GM19023 (cell line): ENCODE results near the gene CETN1.

Experiments
- ATAC-seq: cut with Tn5 transposase; IDR thresholded peaks from one replicate; pipeline ENCODE4 v1.9.1; 2021; ENCODE audit warnings: mild to moderate bottlenecking, moderate library complexity; ENCODE audit not compliant: unreplicated experiment

The CETN1 gene

GRCh38 chr18:574865-575645, 5.1 kb upstream of the CETN1 start:
- ATAC-seq: no peak

- no peak for ATAC-seq
These were observed 3.3 kb upstream of the CETN1 start for GRCh38 chr18:576924-577323.

GRCh38 chr18:577643-578375, 2.4 kb upstream of the CETN1 start:
- no peak for ATAC-seq

GRCh38 chr18:579238-579637, 942 bp upstream of the CETN1 start:
- ATAC-seq: no peak

- ATAC-seq: no peak
These were observed 916 bp downstream of the CETN1 start for GRCh38 chr18:581096-581495.

GRCh38 chr18:582465-582864, 2.3 kb downstream of the CETN1 start:
- no peak for ATAC-seq

GRCh38 chr18:595068-595467, 14.9 kb downstream of the CETN1 start:
- no peak for ATAC-seq

GRCh38 chr18:595571-595970, 15.4 kb downstream of the CETN1 start:
- ATAC-seq: no peak

GRCh38 chr18:596288-596881, 16.2 kb downstream of the CETN1 start:
- peak; percentile 49 for ATAC-seq

- ATAC-seq: no peak
These were observed 18.0 kb downstream of the CETN1 start for GRCh38 chr18:598124-598589.

- ATAC-seq: no peak
These were observed 19.9 kb downstream of the CETN1 start for GRCh38 chr18:600107-600506.

- no peak for ATAC-seq
These were observed 24.6 kb downstream of the CETN1 start for GRCh38 chr18:604771-605170.

GRCh38 chr18:607930-608329, 27.8 kb downstream of the CETN1 start:
- no peak for ATAC-seq

- ATAC-seq: no peak
These were observed 30.2 kb downstream of the CETN1 start for GRCh38 chr18:610214-610928.

GRCh38 chr18:612156-612555, 32.0 kb downstream of the CETN1 start:
- ATAC-seq: no peak

- no peak for ATAC-seq
These were observed 34.0 kb downstream of the CETN1 start for GRCh38 chr18:614193-614592.

GRCh38 chr18:615092-615521, 34.9 kb downstream of the CETN1 start:
- ATAC-seq: no peak

- no peak for ATAC-seq
These were observed 35.6 kb downstream of the CETN1 start for GRCh38 chr18:615773-616172.

- ATAC-seq: no peak
These were observed 36.3 kb downstream of the CETN1 start for GRCh38 chr18:616380-616995.

- no peak for ATAC-seq
These were observed 37.9 kb downstream of the CETN1 start for GRCh38 chr18:617970-618504.
